Measurements from ENCODE around the gene BSG.

- no peak for TF ChIP-seq POLR2A (IDR thresholded peaks at IDR 0.05)
- TF ChIP-seq EP300 (IDR thresholded peaks at IDR 0.05), result no peak
Measured at GRCh38 chr19:615619-616018, 43.2 kb downstream of the BSG start.

All from ovary (tissue), 1 donor.